Measurements from ENCODE around the gene CNTF.
"Not testable (repeated sequence)": the region's sequence is repeated elsewhere in the genome, so short reads cannot be mapped to it uniquely, and the experiment has no call there.

Gene CNTF

GRCh38 chr11:58622344-58622743 lies at the start of gene CNTF:
TSS of gene CNTF (plus strand) at chr11:58622665. CDS start at chr11:58622753, 88 bp downstream.
- no peak for DNase-seq

GRCh38 chr11:58572906-58573305 lies 49.6 kb upstream of the CNTF start:
- DNase-seq = not testable (repeated sequence)

- DNase-seq = peak; percentile 57 to 64
These were observed 48.9 kb upstream of the CNTF start for GRCh38 chr11:58573451-58574104.

- DNase-seq = no peak
These were observed 47.6 kb upstream of the CNTF start for GRCh38 chr11:58574881-58575280.

- peak; percentile 82 to 89 for DNase-seq
These were observed 47.0 kb upstream of the CNTF start, which contains the start of gene LPXN for GRCh38 chr11:58575377-58576020. TSS of gene LPXN (minus strand) at chr11:58575856. CDS start at chr11:58575772, 84 bp downstream.

- peak; percentile 48 to 59 for DNase-seq
These were observed 45.5 kb upstream of the CNTF start for GRCh38 chr11:58576887-58577471.

- peak; percentile 85 to 87 for DNase-seq
These were observed 44.8 kb upstream of the CNTF start for GRCh38 chr11:58577555-58578135.

GRCh38 chr11:58578136-58578634 lies 44.3 kb upstream of the CNTF start:
- peak; percentile 99 for DNase-seq

- peak; percentile 96 to 98 for DNase-seq
These were observed 43.8 kb upstream of the CNTF start, which contains the start of gene ZFP91 for GRCh38 chr11:58578635-58579191. TSS of gene ZFP91 (plus strand) at chr11:58579063. CDS start at chr11:58579282, 219 bp downstream.

GRCh38 chr11:58579192-58580129 lies 43.0 kb upstream of the CNTF start:
- DNase-seq = peak; percentile 91 to 93

GRCh38 chr11:58580311-58580710 lies 42.2 kb upstream of the CNTF start:
- DNase-seq = no peak

GRCh38 chr11:58582437-58582836 lies 40.0 kb upstream of the CNTF start:
- no peak for DNase-seq

GRCh38 chr11:58586998-58587397 lies 35.5 kb upstream of the CNTF start:
- peak in 1 of 2 experiments; percentile 26 for DNase-seq

- DNase-seq = no peak
These were observed 30.8 kb upstream of the CNTF start for GRCh38 chr11:58591659-58592058.

- DNase-seq = no peak
These were observed 29.5 kb upstream of the CNTF start for GRCh38 chr11:58592760-58593472.

GRCh38 chr11:58594826-58595225 lies 27.6 kb upstream of the CNTF start:
- DNase-seq = no peak

GRCh38 chr11:58596621-58597020 lies 25.8 kb upstream of the CNTF start:
- DNase-seq = no peak

- no peak for DNase-seq
These were observed 24.9 kb upstream of the CNTF start for GRCh38 chr11:58597486-58598144.

GRCh38 chr11:58600510-58600909 lies 22.0 kb upstream of the CNTF start:
- no peak for DNase-seq

GRCh38 chr11:58606930-58607714 lies 15.3 kb upstream of the CNTF start:
- no peak for DNase-seq
